Stimulated activated CD4-positive, alpha-beta T cell treated with anti-CD3 and anti-CD28 coated beads, Interleukin-4, amount 100 ng/mL, for 4 hours (primary cell): ENCODE measurements around the gene TRAF3IP1.
A peak's percentile ranks its signal among the peaks of the same experiment; 100 is the strongest.
"Not testable (repeated sequence)": the region's sequence is repeated elsewhere in the genome, so short reads cannot be mapped to it uniquely, and the experiment has no call there.

Experiments
- DNase-seq, 2 experiments: peaks; one replicate each; pipeline ENCODE4 v3.0.0-alpha.2; 2020

Gene TRAF3IP1

GRCh38 chr2:238320246-238320647 lies at the start of gene TRAF3IP1:
Gene TRAF3IP1 (plus strand): TSS chr2:238320518. CDS start chr2:238320663, 145 bp downstream.
- peak; percentile 80 to 87 for DNase-seq

- DNase-seq, result no peak
Measured at GRCh38 chr2:238270606-238271005, 49.7 kb upstream of the TRAF3IP1 start.

GRCh38 chr2:238271061-238271554 lies 49.2 kb upstream of the TRAF3IP1 start:
- no peak for DNase-seq

- not testable (repeated sequence) for DNase-seq
Measured at GRCh38 chr2:238271686-238272085, 48.6 kb upstream of the TRAF3IP1 start.

GRCh38 chr2:238272156-238272555 lies 48.2 kb upstream of the TRAF3IP1 start:
- no peak for DNase-seq

GRCh38 chr2:238273433-238273832 lies 46.9 kb upstream of the TRAF3IP1 start:
- DNase-seq, result not testable (repeated sequence)

- no peak for DNase-seq
Measured at GRCh38 chr2:238274152-238274865, 46.0 kb upstream of the TRAF3IP1 start.

GRCh38 chr2:238277695-238278094 lies 42.6 kb upstream of the TRAF3IP1 start:
- no peak for DNase-seq

- no peak for DNase-seq
Measured at GRCh38 chr2:238278626-238279323, 41.5 kb upstream of the TRAF3IP1 start.

GRCh38 chr2:238279324-238279682 lies 41.0 kb upstream of the TRAF3IP1 start:
- DNase-seq, result no peak

- DNase-seq, result no peak
Measured at GRCh38 chr2:238280083-238280825, 40.1 kb upstream of the TRAF3IP1 start.

- DNase-seq, result no peak
Measured at GRCh38 chr2:238281826-238282480, 38.4 kb upstream of the TRAF3IP1 start.

- no peak for DNase-seq
Measured at GRCh38 chr2:238282861-238283738, 37.2 kb upstream of the TRAF3IP1 start.

GRCh38 chr2:238284802-238285515 lies 35.4 kb upstream of the TRAF3IP1 start:
- no peak for DNase-seq

GRCh38 chr2:238285653-238286082 lies 34.6 kb upstream of the TRAF3IP1 start:
- no peak for DNase-seq

- no peak for DNase-seq
Measured at GRCh38 chr2:238286095-238286494, 34.2 kb upstream of the TRAF3IP1 start.

- DNase-seq, result no peak
Measured at GRCh38 chr2:238286551-238286950, 33.8 kb upstream of the TRAF3IP1 start.

- peak; percentile 26 to 56 for DNase-seq
Measured at GRCh38 chr2:238286987-238287736, 33.2 kb upstream of the TRAF3IP1 start.

- peak; percentile 21 to 34 for DNase-seq
Measured at GRCh38 chr2:238287737-238288649, 32.3 kb upstream of the TRAF3IP1 start, which contains the start of gene PER2. Gene PER2 (minus strand): TSS chr2:238288610. CDS start chr2:238277936, 10,674 bp downstream.
